Measurements from ENCODE around the gene ENOX2.

The ENOX2 gene

GRCh38 chrX:130704053-130705038 is 198.7 kb downstream of the ENOX2 start:
- FAIRE-seq (no peak), DNase-seq (ENCODE audit: insufficient read length, low spot score) (no peak)
- TF ChIP-seq, protein P1, sequence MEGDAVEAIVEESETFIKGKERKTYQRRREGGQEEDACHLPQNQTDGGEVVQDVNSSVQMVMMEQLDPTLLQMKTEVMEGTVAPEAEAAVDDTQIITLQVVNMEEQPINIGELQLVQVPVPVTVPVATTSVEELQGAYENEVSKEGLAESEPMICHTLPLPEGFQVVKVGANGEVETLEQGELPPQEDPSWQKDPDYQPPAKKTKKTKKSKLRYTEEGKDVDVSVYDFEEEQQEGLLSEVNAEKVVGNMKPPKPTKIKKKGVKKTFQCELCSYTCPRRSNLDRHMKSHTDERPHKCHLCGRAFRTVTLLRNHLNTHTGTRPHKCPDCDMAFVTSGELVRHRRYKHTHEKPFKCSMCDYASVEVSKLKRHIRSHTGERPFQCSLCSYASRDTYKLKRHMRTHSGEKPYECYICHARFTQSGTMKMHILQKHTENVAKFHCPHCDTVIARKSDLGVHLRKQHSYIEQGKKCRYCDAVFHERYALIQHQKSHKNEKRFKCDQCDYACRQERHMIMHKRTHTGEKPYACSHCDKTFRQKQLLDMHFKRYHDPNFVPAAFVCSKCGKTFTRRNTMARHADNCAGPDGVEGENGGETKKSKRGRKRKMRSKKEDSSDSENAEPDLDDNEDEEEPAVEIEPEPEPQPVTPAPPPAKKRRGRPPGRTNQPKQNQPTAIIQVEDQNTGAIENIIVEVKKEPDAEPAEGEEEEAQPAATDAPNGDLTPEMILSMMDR (IDR thresholded peaks at IDR 0.05; ENCODE audit: insufficient read depth, missing control alignments) = no peak

GRCh38 chrX:130702867-130703707 is 199.9 kb downstream of the ENOX2 start:
- FAIRE-seq (no peak), DNase-seq (ENCODE audit: insufficient read length, low spot score) (no peak)
- TF ChIP-seq, protein P1 (IDR thresholded peaks at IDR 0.05; ENCODE audit: insufficient read depth, missing control alignments) = no peak

- TF ChIP-seq, protein P1 (IDR thresholded peaks at IDR 0.05; ENCODE audit: insufficient read depth, missing control alignments) = no peak
- FAIRE-seq (no peak), DNase-seq (ENCODE audit: insufficient read length, low spot score) (no peak)
These were observed 202.4 kb downstream of the ENOX2 start for GRCh38 chrX:130700629-130701028.

GRCh38 chrX:130699618-130700017 is 203.4 kb downstream of the ENOX2 start:
- DNase-seq (ENCODE audit: insufficient read length, low spot score) (no peak), FAIRE-seq (no peak)
- TF ChIP-seq, protein P1 (IDR thresholded peaks at IDR 0.05; ENCODE audit: insufficient read depth, missing control alignments) = no peak

DNA sequence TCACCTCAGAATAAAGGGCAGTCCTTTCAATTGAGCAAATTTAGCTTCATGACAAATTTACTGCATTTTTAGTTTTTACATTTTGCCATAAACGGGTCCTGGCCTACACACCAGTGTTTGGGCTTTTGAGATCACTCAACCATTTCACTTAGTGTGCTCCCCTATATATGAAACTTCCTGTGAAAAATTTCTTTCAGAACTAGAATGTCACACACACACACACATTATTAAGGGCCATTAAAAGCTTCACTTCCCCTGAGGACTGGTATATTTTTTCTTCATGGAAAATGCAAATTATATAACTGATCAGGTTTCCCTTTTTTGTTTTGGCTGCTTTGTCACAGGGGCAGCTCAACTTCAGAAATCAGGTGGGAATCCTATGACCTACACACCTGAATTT is 206.5 kb downstream of the ENOX2 start:
- DNase-seq (ENCODE audit: insufficient read length, low spot score) (no peak), FAIRE-seq (no peak)
- TF ChIP-seq, protein P1 (IDR thresholded peaks at IDR 0.05; ENCODE audit: insufficient read depth, missing control alignments) = no peak

DNA sequence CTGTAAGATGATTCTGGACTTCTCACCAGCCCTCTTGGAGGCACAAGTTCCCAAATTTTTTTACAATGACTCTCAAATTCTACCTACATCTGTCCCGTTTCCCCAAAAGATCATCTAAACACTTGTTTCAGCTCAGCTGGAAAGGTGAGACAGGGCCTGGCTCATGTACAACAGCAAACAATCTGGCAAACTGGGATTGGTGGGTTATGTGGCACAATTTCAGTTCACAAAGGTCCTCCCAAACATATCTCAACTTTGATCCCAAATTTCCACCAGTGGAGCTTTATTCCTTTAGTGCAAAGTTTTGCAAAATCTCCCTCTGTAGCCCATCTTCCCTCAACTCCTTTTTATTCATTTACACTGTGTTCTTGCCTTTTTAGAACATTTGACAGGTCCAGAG is 207.1 kb downstream of the ENOX2 start:
- no peak for FAIRE-seq
- TF ChIP-seq, protein P1 (IDR thresholded peaks at IDR 0.05; ENCODE audit: insufficient read depth, missing control alignments) = no peak
- DNase-seq (ENCODE audit: insufficient read length, low spot score) = no peak
